Suprapubic skin (tissue), 4 donors: Measurements from ENCODE around the gene MAML2. TPM values are rescaled to one million over a fixed set of nuclear protein-coding genes. Genes with fewer than 3 reads are reported as not detected.
A peak's percentile ranks its signal among the peaks of the same experiment; 100 is the strongest.

Experiments used
- DNase-seq, 2 donors: peaks; one replicate each; pipeline ENCODE4 v3.0.0-alpha.2; 2019; ENCODE audit warnings: low spot score in 2 of 2
- H3K27ac ChIP-seq: fragments of 200-600 bp; sonication (generic); one replicate; pipeline ENCODE4 v1.5.1; 2019
- H3K27me3 ChIP-seq: fragments of 200-600 bp; sonication (generic); one replicate; pipeline ENCODE4 v1.5.1; 2019
- H3K36me3 ChIP-seq: fragments of 200-600 bp; sonication (generic); one replicate; pipeline ENCODE4 v1.5.1; 2019
- H3K4me1 ChIP-seq: fragments of 200-600 bp; sonication (generic); one replicate; pipeline ENCODE4 v1.5.1; 2019
- H3K4me3 ChIP-seq: fragments of 200-600 bp; sonication (generic); one replicate; pipeline ENCODE4 v1.5.1; 2019; ENCODE audit warnings: mild to moderate bottlenecking
- H3K9me3 ChIP-seq: fragments of 200-600 bp; sonication (generic); one replicate; pipeline ENCODE4 v1.5.1; 2019
- CTCF ChIP-seq, 2 donors: fragments of 200-600 bp in 1 of 2; fragments of 450-650 bp in 1 of 2; sonication (generic) in 1 of 2; IDR thresholded peaks; one replicate each; pipeline ENCODE4 v1.5.1; 2016 to 2019; ENCODE audit warnings: antibody characterized with exemption in 2 of 2, mild to moderate bottlenecking in 1 of 2, moderate library complexity in 1 of 2
- EP300 ChIP-seq: sonication (generic); formaldehyde crosslinking; IDR thresholded peaks from one replicate; pipeline ENCODE4 v1.6.1; 2017; ENCODE audit warnings: antibody characterized with exemption
- POLR2A ChIP-seq, 2 donors: fragments of 450-650 bp; IDR thresholded peaks; one replicate each; pipeline ENCODE4 v1.6.1; 2017; ENCODE audit warnings: antibody characterized with exemption in 2 of 2, mild to moderate bottlenecking in 2 of 2, moderate library complexity in 2 of 2
- POLR2AphosphoS5 ChIP-seq, 3 donors: sonication (generic); formaldehyde crosslinking; IDR thresholded peaks; one replicate each; pipeline ENCODE4 v1.6.1; 2017; ENCODE audit warnings: antibody characterized with exemption in 3 of 3
- WGBS: methylation state at CpG from one replicate; pipeline ENCODE4 v1.1.5; 2018; 5-methylcytosine and 5-hydroxymethylcytosine counted together
- total RNA-seq, 4 donors: library from RNA; depleted of rRNA; stranded (reverse); fragments of >200 nt; gene quantifications; one replicate each; pipeline ENCODE4 v1.1.0, GENCODE V29; 2016

Gene MAML2
- total RNA-seq, 4 donors from 2014 or later: 24.9 to 44.4 (median 30.9) TPM

- 90% methylated on average over 1 of the region's 1 CpG for WGBS
- Histone ChIP-seq H3K36me3 (no peaks in the 10 kb centered on the region), H3K4me3 (no peak overlapping the region), H3K4me1 (peaks cover 24% of the 10 kb centered on the region), H3K27ac (no peak overlapping the region), H3K9me3 (no peaks in the 10 kb centered on the region), H3K27me3 (no peaks in the 10 kb centered on the region)
- DNase-seq: no peak
- no peak for TF ChIP-seq POLR2AphosphoS5 (IDR thresholded peaks at IDR 0.05)
These were observed 338.1 kb downstream of the MAML2 start for GRCh38 chr11:96004862-96005261.

GRCh38 chr11:96002754-96003290 is 340.2 kb downstream of the MAML2 start:
- 93% methylated on average over 1 of the region's 1 CpG for WGBS

GRCh38 chr11:96002339-96002738 is 340.7 kb downstream of the MAML2 start:
- no peak overlapping the region for H3K27ac ChIP-seq
- H3K36me3 ChIP-seq: no peaks in the 10 kb centered on the region
- H3K4me1 ChIP-seq: peaks cover 42% of the 10 kb centered on the region
- DNase-seq: no peak
- H3K9me3 ChIP-seq: no peaks in the 10 kb centered on the region
- 95% methylated on average over 2 of the region's 2 CpGs for WGBS
- no peaks in the 10 kb centered on the region for H3K27me3 ChIP-seq
- TF ChIP-seq CTCF (IDR thresholded peaks at IDR 0.05) (no peak), POLR2A (IDR thresholded peaks at IDR 0.05) (no peak), EP300 (no peak), POLR2AphosphoS5 (IDR thresholded peaks at IDR 0.05) (no peak)
- H3K4me3 ChIP-seq: no peak overlapping the region

More at GRCh38 chr11:96002754-96003290, 340.2 kb downstream of the MAML2 start:
- DNase-seq: no peak
- H3K9me3 ChIP-seq: no peaks in the 10 kb centered on the region
- H3K4me3 ChIP-seq: no peak overlapping the region
- no peak overlapping the region for H3K27ac ChIP-seq
- H3K4me1 ChIP-seq: peaks cover 42% of the 10 kb centered on the region
- H3K27me3 ChIP-seq: no peaks in the 10 kb centered on the region
- TF ChIP-seq CTCF (IDR thresholded peaks at IDR 0.05) (no peak), POLR2AphosphoS5 (IDR thresholded peaks at IDR 0.05) (no peak), EP300 (no peak), POLR2A (IDR thresholded peaks at IDR 0.05) (no peak)
- no peaks in the 10 kb centered on the region for H3K36me3 ChIP-seq

GRCh38 chr11:96001037-96001436 is 342.0 kb downstream of the MAML2 start:
- Histone ChIP-seq H3K27ac (peak overlapping the region; percentile 70), H3K36me3 (no peaks in the 10 kb centered on the region), H3K4me3 (no peak overlapping the region), H3K27me3 (no peaks in the 10 kb centered on the region), H3K4me1 (peaks cover 48% of the 10 kb centered on the region), H3K9me3 (no peaks in the 10 kb centered on the region)
- TF ChIP-seq POLR2A (IDR thresholded peaks at IDR 0.05) (no peak), POLR2AphosphoS5 (IDR thresholded peaks at IDR 0.05) (peak in 1 of 3 donors; percentile 75)
- 29% methylated on average over 5 of the region's 5 CpGs for WGBS
- DNase-seq: peak; percentile 88 to 91

- 25% methylated on average over 8 of the region's 8 CpGs for WGBS
- H3K9me3 ChIP-seq: no peaks in the 10 kb centered on the region
- no peaks in the 10 kb centered on the region for H3K27me3 ChIP-seq
- H3K4me1 ChIP-seq: peaks cover 48% of the 10 kb centered on the region
- TF ChIP-seq POLR2AphosphoS5 (IDR thresholded peaks at IDR 0.05): no peak
- no peak for TF ChIP-seq CTCF (IDR thresholded peaks at IDR 0.05)
- TF ChIP-seq EP300: no peak
- no peak for TF ChIP-seq POLR2A (IDR thresholded peaks at IDR 0.05)
- peak overlapping the region; percentile 70 for H3K27ac ChIP-seq
- DNase-seq: no peak
- no peaks in the 10 kb centered on the region for H3K36me3 ChIP-seq
- peak overlapping the region; percentile 28 for H3K4me3 ChIP-seq
These were observed 343.1 kb downstream of the MAML2 start for GRCh38 chr11:95999711-96000406.

- no peaks in the 10 kb centered on the region for H3K27me3 ChIP-seq
- TF ChIP-seq CTCF (IDR thresholded peaks at IDR 0.05) (no peak), EP300 (no peak), POLR2A (IDR thresholded peaks at IDR 0.05) (no peak), POLR2AphosphoS5 (IDR thresholded peaks at IDR 0.05) (no peak)
- WGBS: 72% methylated on average over 4 of the region's 4 CpGs
- peaks cover 43% of the 10 kb centered on the region for H3K4me1 ChIP-seq
- no peaks in the 10 kb centered on the region for H3K36me3 ChIP-seq
- no peaks in the 10 kb centered on the region for H3K9me3 ChIP-seq
- DNase-seq: no peak
- no peak overlapping the region for H3K4me3 ChIP-seq
- no peak overlapping the region for H3K27ac ChIP-seq
These were observed 346.3 kb downstream of the MAML2 start for GRCh38 chr11:95996621-95997235.
